Posterior vena cava (tissue), 2 donors: ENCODE measurements around the gene KIF27. TPM values are rescaled to one million over a fixed set of nuclear protein-coding genes. Genes with fewer than 3 reads are reported as not detected.
"Not testable (repeated sequence)": the region's sequence is repeated elsewhere in the genome, so short reads cannot be mapped to it uniquely, and the experiment has no call there.

ENCODE experiments used
- DNase-seq: peaks from one replicate; pipeline ENCODE4 v3.0.0-alpha.2; 2020; ENCODE audit warnings: low spot score
- intact Hi-C, 2 donors: fragments of 100-400 bp; cut with DNase I; formaldehyde crosslinking; loops; one replicate each; pipeline versions ENCODE4 v1.14.1 to v1.14.2; 2022 to 2023
- long read RNA-seq, 2 donors: library from polyadenylated mRNA; unstranded; transcript quantifications; one replicate each; pipeline ENCODE4 v2.0.0, GENCODE V29; 2020 to 2021
- total RNA-seq, 2 donors: library from RNA; stranded (reverse); fragmentation: NEBNext Ultra II Directional; extraction: Animal tissue kit (Norgen Biotek cat#: 25700); gene quantifications; one replicate each; pipeline ENCODE4 v1.2.1, GENCODE V29; 2021
- donor health status: DM: yes; HTN: yes; CAD: no.
- donor health status: DM: yes; HTN: yes; CAD: no.

Gene KIF27, protein sequence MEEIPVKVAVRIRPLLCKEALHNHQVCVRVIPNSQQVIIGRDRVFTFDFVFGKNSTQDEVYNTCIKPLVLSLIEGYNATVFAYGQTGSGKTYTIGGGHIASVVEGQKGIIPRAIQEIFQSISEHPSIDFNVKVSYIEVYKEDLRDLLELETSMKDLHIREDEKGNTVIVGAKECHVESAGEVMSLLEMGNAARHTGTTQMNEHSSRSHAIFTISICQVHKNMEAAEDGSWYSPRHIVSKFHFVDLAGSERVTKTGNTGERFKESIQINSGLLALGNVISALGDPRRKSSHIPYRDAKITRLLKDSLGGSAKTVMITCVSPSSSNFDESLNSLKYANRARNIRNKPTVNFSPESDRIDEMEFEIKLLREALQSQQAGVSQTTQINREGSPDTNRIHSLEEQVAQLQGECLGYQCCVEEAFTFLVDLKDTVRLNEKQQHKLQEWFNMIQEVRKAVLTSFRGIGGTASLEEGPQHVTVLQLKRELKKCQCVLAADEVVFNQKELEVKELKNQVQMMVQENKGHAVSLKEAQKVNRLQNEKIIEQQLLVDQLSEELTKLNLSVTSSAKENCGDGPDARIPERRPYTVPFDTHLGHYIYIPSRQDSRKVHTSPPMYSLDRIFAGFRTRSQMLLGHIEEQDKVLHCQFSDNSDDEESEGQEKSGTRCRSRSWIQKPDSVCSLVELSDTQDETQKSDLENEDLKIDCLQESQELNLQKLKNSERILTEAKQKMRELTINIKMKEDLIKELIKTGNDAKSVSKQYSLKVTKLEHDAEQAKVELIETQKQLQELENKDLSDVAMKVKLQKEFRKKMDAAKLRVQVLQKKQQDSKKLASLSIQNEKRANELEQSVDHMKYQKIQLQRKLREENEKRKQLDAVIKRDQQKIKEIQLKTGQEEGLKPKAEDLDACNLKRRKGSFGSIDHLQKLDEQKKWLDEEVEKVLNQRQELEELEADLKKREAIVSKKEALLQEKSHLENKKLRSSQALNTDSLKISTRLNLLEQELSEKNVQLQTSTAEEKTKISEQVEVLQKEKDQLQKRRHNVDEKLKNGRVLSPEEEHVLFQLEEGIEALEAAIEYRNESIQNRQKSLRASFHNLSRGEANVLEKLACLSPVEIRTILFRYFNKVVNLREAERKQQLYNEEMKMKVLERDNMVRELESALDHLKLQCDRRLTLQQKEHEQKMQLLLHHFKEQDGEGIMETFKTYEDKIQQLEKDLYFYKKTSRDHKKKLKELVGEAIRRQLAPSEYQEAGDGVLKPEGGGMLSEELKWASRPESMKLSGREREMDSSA (N-terminal part only)
- total RNA-seq, result 1 to 10 TPM; 5.0 to 6.1 TPM
- long read RNA-seq, donor 1, partial matches to known transcripts, result 2 of 8 reads
- long read RNA-seq, donor 1, other reads (novel, unspliced or antisense), result 6 of 8 reads
- long read RNA-seq, donor 2, result 0 reads

DNA sequence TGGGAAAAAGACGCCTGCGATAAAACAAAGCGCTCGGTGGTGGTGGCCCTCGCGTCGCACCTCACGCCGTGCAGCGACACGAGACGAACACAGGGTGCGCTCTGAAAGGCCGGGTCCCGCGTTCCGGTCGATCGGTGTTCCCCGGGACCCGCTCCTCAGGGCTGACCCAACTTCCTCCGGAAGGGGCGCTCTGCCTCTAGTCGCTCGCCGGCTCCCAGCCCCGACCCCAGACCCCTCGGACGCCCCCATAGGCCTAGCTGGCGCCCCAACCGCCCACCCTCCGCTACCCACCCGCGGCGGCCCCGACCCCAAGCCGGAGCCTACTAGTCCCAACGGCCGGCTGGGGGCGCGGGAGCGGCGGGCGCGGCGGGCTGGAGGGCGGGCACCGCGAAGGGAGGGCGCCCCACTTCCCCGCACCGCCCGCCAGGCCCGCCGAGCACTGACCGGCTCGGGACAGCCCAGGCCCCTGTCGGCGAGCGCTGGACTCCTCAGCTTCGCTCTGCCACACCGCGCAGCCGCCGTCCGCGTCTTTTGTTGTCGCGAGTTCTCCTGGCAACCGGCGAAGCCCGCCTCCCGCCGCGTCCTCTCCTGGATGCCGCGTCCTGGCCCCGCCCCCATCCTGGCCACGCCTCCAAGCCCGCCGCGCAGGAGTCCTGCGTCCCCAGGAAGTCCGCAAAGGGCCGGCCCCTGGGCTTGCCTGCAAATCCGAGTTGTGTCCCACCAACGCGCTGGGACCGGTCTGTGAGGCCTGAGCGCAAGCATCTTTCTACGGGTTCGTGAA is at the start of gene KIF27:
Gene KIF27 (minus strand): TSS at position 506 of the 781 bp plus-strand sequence. CDS start 5,841 bp downstream, outside the sequence.
- peak; percentile 100 for DNase-seq
- intact Hi-C loops, result no loop called here

DNA sequence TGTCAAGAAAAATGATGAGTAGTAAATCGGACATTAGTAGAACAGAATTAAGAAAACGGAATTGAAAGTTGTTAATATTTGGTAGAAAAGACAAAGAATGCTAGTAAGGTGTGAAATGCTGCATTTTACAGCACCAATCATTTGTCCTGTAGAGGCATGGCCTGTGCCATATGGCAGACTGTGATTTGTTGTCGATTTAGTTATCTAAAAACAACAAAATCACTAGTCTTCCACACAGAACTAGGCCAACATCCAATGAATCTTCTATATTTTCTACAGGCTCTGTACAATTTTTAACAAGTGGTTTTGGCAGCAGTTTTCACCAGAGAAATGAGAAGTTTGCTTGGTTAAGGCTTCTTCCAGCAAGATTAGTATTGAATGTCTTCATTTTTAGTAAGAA is 48.4 kb upstream of the KIF27 start:
- intact Hi-C loops, result no loop called here
- DNase-seq, result no peak

DNA sequence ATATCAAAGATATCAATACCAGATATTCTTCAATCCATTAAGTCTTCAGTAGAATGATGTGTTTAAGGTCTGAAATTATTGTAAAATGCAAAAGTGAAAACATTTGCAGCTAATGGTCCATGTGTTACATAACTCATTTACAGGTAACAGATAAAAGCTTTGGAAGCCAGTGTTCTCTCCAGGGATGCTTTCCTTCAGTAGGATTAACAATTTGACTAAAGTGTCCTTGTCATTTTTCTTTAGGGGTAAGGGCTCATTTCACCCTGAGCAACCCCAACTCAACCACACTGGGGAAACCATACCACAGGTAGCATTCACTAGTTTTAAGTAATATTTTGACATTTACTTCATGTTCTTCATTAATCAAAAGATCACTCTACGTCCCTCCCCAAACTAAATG is 45.8 kb upstream of the KIF27 start:
- intact Hi-C loops, result no loop called here
- no peak for DNase-seq

DNA sequence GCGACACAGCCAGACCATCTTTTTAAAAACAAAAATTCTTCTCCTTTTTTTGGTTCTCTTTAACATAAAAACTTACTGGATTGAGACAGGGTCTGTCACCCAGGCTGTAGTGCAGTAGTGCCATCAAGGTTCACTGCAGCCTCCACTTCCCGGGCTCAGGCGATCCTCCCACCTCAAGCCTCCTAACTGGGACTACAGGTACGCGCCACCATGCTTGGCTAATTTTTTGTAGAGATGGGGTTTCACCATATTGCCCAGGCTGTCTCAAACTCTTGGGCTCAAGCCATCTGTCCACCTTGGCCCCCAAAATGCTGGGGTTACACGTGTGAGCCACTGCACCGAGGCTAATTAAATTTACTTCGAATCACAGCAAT is 45.0 kb upstream of the KIF27 start:
- intact Hi-C loops, result no loop called here
- DNase-seq, result no peak

DNA sequence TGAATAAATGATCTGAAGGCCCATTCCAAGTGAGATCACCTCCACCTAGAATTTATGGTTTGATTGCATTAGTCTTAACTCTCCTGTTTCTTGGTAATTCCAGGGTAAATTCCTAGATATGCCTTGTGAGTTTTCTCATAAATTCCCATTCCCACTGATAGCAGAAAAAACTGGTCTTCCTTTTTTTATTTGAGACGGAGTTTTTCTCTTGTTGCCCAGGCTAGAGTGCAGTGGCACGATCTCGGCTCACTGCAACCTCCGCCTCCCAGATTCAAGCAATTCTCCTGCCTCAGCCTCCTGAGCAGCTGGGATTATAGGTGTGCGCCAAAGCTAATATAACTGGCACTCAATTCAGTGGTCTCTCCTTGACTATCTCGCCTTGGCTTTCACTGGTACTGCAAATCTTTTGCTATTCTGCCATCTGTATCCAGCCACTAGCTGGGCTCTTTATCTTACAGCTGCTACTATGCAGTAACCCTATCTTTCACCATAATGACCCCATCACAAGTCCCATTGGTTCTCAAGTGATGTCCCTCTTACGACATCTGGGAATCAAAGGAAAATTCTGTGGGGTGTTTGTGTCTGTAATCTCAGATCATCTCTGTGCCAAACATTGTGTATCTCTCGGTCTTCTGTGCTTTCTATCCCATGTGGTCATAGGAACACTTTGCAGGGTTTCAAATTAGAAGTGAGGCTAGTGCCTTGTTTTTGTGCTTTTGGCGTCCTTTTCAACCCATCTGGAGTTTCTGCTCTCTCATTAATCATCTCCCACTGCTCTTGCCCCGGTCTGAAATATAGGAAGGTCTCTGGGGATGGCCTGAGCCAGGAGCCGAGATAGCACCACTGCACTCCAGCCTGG is 44.3 kb upstream of the KIF27 start:
- intact Hi-C loops, result no loop called here
- no peak for DNase-seq

DNA sequence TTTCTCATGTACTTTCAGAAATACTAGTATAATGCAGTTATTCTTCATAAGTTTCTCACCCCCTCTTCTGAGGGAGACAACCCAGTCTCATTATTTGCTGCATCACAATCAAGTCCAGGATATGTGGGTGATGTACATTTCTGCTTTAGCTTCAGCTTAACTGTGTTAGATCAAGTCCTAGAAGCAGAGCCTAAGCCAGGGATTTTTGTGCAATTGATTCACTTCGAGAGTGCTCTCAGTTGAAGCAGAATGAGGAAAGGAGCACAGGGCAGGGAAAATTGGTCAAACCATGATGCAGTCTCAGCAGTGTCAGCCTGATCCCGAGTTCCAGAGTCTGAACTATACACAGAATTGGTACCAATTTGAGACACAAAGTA is 43.7 kb upstream of the KIF27 start:
- no peak for DNase-seq
- intact Hi-C loops, result no loop called here

DNA sequence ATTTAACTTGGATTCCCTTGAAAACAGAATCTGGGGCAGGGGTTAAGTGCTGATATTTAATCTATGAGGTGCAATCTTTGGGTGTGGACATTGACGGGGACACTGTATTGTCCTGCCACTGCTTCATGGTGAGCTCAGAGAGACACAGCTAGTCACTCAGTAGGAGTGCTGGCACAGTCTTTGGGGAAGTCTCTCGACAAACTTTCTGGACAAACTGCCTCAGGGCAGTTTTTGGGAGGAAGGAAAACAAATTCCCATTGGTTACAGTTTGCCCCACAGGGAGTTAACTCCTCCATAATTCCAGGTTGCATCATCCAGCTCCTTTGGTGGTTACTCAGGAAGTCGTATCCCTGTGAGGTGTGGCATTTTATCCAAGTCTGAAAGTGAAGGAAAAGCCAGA is 40.9 kb upstream of the KIF27 start:
- DNase-seq, result no peak
- intact Hi-C loops, result no loop called here

DNA sequence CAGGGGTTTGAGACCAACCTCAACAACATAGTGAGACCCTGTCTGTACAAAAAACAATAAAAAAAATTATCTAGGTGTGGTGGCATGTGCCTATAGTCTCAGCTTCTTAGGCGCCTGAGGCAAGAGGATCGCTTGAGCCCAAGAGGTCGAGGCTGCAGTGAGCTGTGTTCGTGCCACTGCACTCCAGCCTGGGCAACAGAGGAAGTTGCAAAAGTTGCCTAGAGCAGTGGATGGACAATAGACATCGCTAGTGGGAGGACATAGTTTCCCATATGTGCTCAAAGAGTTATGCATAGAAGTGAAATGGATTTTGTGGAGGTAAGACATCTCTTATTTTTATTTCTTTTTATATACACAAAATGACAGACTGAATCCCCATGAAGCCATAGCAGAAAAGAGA is 39.8 kb upstream of the KIF27 start:
- intact Hi-C loops, result no loop called here
- DNase-seq, result no peak

DNA sequence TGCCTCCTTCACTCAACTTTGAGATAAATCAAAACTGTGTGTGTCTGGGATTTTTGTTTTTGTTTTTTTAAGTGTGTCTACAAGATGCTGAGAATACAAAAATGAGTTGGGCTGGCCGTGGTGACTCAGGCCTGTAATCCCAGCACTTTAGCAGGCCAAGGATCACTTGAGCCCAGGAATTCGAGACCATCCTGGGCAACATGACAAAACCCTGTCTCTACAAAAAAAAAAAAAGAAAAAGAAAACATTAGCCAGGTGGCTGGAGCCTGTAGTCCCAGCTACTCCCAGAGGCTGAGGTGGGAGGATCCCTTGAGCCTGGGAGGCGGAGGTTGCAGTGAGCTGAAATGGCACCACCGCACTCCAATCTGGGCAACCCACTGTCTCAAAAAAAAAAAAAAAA is 37.8 kb upstream of the KIF27 start:
- DNase-seq, result no peak

DNA sequence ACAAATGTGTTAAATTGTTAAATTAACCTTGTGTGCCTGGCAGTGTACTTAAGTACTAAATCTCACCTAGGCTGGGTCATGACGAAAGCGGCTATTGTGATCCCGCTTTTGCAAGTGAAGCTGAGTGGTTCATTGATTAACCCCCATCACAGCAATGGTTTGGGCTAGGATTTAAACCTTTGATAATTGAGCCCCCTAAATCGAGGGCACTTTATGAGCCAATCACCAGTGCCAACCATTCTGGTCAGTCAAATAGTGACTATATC is 35.9 kb upstream of the KIF27 start:
- DNase-seq, result no peak
- intact Hi-C loops, result no loop called here

More for the DNA sequence above, 37.8 kb upstream of the KIF27 start:
- intact Hi-C loops, result no loop called here

DNA sequence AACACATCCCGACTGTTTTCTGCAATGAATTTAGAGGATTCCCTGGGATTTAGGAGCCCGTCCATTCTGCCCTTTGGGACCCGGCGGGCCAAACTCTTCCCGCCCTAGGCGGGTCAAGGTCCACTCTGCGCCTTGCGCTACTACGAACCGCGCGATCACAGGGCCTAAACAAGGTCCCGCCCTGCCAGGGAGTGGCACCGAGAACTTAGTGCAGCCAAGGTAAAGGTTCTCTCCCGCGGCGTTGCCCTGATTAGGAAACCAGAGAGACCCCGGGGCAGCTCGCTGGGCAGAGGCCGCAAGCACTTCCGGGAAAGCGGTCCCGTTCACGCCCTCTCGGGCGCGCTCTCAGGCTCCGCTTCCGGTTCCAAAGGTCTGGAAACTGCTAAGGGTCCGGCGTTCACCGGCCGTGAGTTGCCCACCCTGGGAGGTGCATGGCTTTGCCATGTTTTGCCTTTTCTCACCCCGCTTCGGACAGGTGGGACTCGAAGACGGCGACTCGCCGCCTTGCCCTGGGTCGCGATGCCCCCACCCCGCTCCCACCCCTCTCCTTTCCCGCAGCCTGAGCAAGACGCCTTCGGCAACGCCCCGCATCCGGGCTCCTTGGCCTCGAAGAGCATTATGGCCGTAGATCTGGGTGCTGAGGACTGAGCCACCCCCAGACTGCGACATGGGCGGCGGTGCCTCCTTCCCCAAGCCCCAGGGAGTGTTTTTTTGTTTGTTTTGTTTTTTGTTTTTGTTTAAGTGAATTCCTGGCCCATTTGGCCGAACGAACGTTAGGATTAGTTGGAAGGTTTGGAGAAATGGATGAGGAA is 35.4 kb upstream of the KIF27 start:
- intact Hi-C loops, result no loop called here
- peak; percentile 93 for DNase-seq

DNA sequence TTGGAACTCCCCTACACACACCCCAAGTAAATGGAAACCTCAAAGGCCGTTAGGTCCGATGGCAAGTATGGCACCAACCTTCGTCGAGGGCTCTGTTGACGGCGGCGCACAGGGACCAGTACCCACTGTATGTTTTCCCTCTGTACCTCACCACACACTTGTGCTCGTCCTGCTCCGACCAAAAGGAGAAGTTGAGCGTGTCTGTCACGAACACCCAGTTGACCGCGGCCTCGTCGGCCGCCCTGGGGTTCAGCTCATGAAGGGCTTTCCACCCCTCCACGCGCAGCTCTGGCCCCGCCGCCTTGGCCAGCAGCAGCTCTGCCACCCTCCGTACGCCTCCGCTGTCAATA is 34.8 kb upstream of the KIF27 start:
- DNase-seq, result peak; percentile 88
- intact Hi-C loops, result no loop called here

DNA sequence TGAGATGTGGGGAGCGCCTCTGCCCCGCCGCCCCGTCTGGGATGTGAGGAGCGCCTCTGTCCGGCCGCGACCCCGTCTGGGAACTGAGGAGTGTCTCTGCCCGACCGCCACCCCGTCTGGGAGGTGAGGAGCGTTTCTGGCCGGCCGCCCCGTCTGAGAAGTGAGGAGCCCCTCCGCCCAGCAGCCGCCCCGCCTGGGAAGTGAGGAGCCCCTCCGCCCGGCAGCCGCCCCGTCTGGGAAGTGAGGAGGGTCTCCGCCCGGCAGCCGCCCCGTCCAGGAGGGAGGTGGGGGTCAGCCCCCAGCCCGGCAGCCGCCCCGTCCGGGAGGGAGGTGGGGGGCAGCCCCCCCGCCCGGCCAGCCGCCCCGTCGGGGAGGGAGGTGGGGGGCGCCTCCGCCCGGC is 26.9 kb upstream of the KIF27 start:
- intact Hi-C loops, DNase-seq: not testable (repeated sequence)

DNA sequence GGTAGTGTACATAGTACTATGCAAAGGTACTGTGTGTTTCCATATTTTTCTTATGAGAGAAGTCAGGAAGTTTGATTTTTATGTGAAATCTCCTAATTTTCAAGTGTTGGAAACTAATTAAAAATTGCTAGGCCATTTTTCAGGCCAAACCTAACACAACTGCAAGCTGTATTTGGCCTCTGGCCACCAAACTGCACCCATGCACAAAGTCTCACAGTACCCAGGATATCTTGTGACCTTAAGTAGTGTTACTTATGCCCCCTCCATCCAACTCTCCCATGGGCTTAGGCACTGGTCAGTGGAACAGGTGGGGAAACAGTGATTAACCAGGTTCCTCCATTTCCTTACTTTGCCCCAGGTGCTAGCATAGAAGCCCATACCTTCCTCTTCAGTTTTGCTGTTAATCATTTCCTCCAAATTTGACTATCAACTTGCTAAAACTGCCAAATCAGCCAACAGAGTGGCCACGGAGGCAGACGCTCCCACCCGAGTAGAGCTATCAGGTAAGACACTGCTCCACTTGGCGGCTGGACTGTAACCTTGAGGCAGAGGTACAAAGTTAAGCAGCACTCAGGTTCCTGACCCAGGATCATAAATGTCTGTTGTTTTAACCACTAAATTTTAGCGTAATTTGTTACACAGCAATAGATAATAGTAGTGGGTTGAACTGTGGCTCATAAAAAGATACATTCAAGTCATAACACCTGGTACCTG is 19.5 kb upstream of the KIF27 start:
- no peak for DNase-seq
- intact Hi-C loops, result no loop called here

DNA sequence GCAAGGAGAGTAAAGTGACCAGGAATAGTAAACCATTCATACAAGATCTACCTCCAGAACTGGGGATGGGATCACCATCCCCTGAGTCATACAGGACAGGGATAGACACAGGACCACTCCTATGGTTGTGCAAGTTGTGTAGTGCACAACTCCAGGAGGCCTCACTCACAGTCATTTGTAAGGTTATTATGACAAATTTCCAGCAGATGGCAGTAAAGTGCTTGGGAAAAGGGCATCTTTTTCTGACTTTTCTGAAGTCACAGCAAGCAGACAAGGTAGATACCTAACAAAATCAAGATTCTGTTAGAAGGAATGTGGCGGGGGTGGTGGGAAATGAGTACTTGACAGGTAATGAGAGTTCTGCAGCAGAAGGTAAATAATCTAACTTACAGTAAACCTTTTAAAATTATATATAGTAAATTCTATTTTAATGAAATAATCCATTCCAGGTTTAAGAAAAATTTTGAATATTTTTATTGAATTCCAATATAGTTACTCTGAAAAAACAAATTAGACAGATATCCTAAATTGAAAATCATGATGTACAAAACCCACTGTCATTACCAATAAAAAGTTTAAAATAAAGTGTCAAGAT is 16.7 kb upstream of the KIF27 start:
- DNase-seq, result no peak
- intact Hi-C loops, result loop anchor here in 1 of 2 donors (2.0 to 5.0 kb wide), 3 partner anchors 234 to 374 kb away; no protein-coding TSS in a partner anchor

DNA sequence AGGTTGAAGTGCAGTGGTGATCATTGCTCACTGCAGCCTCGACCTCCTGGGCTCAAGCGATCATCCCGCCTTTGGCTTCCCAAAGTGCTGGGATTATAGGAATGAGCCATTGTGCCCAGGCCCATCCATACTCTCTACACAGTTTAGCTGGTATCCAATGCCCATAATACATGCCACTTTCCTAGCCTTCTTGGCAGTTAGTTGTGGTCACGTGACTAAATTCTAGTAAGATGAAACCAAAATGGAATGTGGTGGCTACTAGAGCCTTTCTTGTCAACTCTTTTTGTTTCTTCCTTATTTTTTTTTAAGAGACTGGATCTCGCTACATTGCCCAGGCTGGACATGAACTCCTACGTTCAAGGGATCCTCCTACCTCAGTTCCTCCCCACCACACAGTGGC is 15.3 kb upstream of the KIF27 start:
- intact Hi-C loops, result loop anchor here (1.0 to 5.0 kb wide), 3 partner anchors 236 to 376 kb away; no protein-coding TSS in a partner anchor

More for the DNA sequence above, 15.3 kb upstream of the KIF27 start:
- no peak for DNase-seq
